GM23338 (cell line): ENCODE results near the gene ZNF532. TPM values are rescaled to one million over a fixed set of nuclear protein-coding genes. Genes with fewer than 3 reads are reported as not detected.
A peak's percentile ranks its signal among the peaks of the same experiment; 100 is the strongest.

Experiments used
- ATAC-seq: fragments of 200-7000 bp; cut with Tn5 transposase; 3 replicates; pipeline ENCODE4 v1.9.1; 2020
- DNase-seq: peaks from one replicate; pipeline ENCODE4 v3.0.0-alpha.2; 2015; ENCODE audit warnings: low spot score
- H2AFZ ChIP-seq: fragments of 200-600 bp; sonication (generic); 2 replicates; pipeline ENCODE4 v1.8.0; 2016; ENCODE audit warnings: antibody characterized with exemption, mild to moderate bottlenecking, moderate library complexity
- H3F3A ChIP-seq: fragments of 200-600 bp; sonication (generic); replicated peaks from 2 replicates; pipeline ENCODE4 v1.8.0; 2017; ENCODE audit warnings: antibody characterized with exemption, mixed run types, low read depth
- H3K27ac ChIP-seq: fragments of 200-600 bp; sonication (generic); 2 replicates; pipeline ENCODE4 v1.6.1; 2016; ENCODE audit warnings: low read depth
- H3K27me3 ChIP-seq: fragments of 200-600 bp; sonication (generic); 2 replicates; pipeline ENCODE4 v1.8.0; 2016; ENCODE audit warnings: mild to moderate bottlenecking, mixed run types, moderate library complexity; ENCODE audit not compliant: insufficient read depth
- H3K36me3 ChIP-seq: fragments of 200-600 bp; sonication (generic); 2 replicates; pipeline ENCODE4 v1.8.0; 2016; ENCODE audit warnings: mild to moderate bottlenecking; ENCODE audit not compliant: insufficient read depth
- H3K4me1 ChIP-seq: fragments of 200-600 bp; sonication (generic); 2 replicates; pipeline ENCODE4 v1.8.0; 2016; ENCODE audit warnings: mild to moderate bottlenecking, moderate library complexity; ENCODE audit not compliant: insufficient read depth
- H3K4me2 ChIP-seq: fragments of 200-600 bp; sonication (generic); 2 replicates; pipeline ENCODE4 v1.7.1; 2017; ENCODE audit warnings: mixed run types
- H3K4me3 ChIP-seq: fragments of 200-600 bp; sonication (generic); 2 replicates; pipeline ENCODE4 v1.6.1; 2016; ENCODE audit warnings: mixed run types
- H3K79me2 ChIP-seq: fragments of 200-600 bp; sonication (generic); replicated peaks from 2 replicates; pipeline ENCODE4 v1.8.0; 2017; ENCODE audit warnings: mild to moderate bottlenecking; ENCODE audit not compliant: insufficient read depth
- H3K9me2 ChIP-seq: fragments of 200-600 bp; sonication (generic); 2 replicates; pipeline ENCODE4 v1.8.0; 2017; ENCODE audit not compliant: insufficient read depth
- H4K20me1 ChIP-seq: fragments of 200-600 bp; sonication (generic); replicated peaks from 2 replicates; pipeline ENCODE4 v1.8.0; 2017; ENCODE audit warnings: mild to moderate bottlenecking; ENCODE audit not compliant: insufficient read depth
- H3K27ac Mint-ChIP-seq: 2 replicates; pipeline ENCODE4 v1.8.0; 2020; ENCODE audit warnings: inconsistent platforms, mild to moderate bottlenecking, moderate library complexity, mixed read lengths
- H3K27me3 Mint-ChIP-seq: 3 replicates; pipeline ENCODE4 v1.8.0; 2022; ENCODE audit warnings: low read depth, mild to moderate bottlenecking, moderate library complexity, mixed read lengths, inconsistent platforms; ENCODE audit not compliant: insufficient read depth, poor library complexity
- H3K36me3 Mint-ChIP-seq: 3 replicates; pipeline ENCODE4 v1.8.0; 2021; ENCODE audit warnings: low read depth, mild to moderate bottlenecking, inconsistent platforms, moderate library complexity, mixed read lengths
- H3K4me1 Mint-ChIP-seq: 3 replicates; pipeline ENCODE4 v1.8.0; 2020; ENCODE audit warnings: mild to moderate bottlenecking, inconsistent platforms, mixed read lengths
- H3K4me3 Mint-ChIP-seq: 3 replicates; pipeline ENCODE4 v1.8.0; 2021; ENCODE audit warnings: moderate library complexity, mild to moderate bottlenecking, inconsistent platforms, mixed read lengths
- H3K9me3 Mint-ChIP-seq: 3 replicates; pipeline ENCODE4 v1.8.0; 2020; ENCODE audit warnings: moderate library complexity, mild to moderate bottlenecking, inconsistent platforms, mixed read lengths
- CTCF ChIP-seq, 2 experiments: fragments of 200-600 bp in 1 of 2; sonication (generic) in 1 of 2; conservative IDR thresholded peaks; 2 replicates each; pipeline versions ENCODE4 v1.5.1 to v1.6.1; 2016 to 2017; ENCODE audit warnings: antibody characterized with exemption in 2 of 2, low read depth in 2 of 2, mild to moderate bottlenecking in 2 of 2, moderate library complexity in 1 of 2
- EZH2 ChIP-seq: fragments of 200-600 bp; sonication (generic); IDR thresholded peaks from one replicate; pipeline ENCODE4 v1.8.0; 2017; ENCODE audit warnings: antibody characterized with exemption, mild to moderate bottlenecking, low read depth; ENCODE audit not compliant: unreplicated experiment
- EZH2phosphoT487 ChIP-seq: fragments of 200-600 bp; sonication (generic); IDR thresholded peaks from one replicate; pipeline ENCODE4 v1.8.1; 2018; ENCODE audit warnings: antibody characterized with exemption; ENCODE audit not compliant: unreplicated experiment
- JUNB ChIP-seq: IDR thresholded peaks from one replicate; pipeline ENCODE4 v1.6.1; 2016; ENCODE audit warnings: antibody characterized with exemption; ENCODE audit not compliant: unreplicated experiment
- NANOG ChIP-seq: IDR thresholded peaks from 2 replicates; pipeline ENCODE4 v1.6.1; 2016; ENCODE audit warnings: antibody characterized with exemption, borderline replicate concordance
- POLR2AphosphoS5 ChIP-seq: IDR thresholded peaks from 2 replicates; pipeline ENCODE4 v1.6.1; 2016; ENCODE audit warnings: antibody characterized with exemption, low read depth
- REST ChIP-seq: IDR thresholded peaks from one replicate; pipeline ENCODE4 v1.6.1; 2018; ENCODE audit warnings: antibody characterized with exemption; ENCODE audit not compliant: unreplicated experiment
- STAT1 ChIP-seq: IDR thresholded peaks from one replicate; pipeline ENCODE4 v1.6.1; 2016; ENCODE audit warnings: antibody characterized with exemption; ENCODE audit not compliant: unreplicated experiment
- ZNF114 ChIP-seq: fragments of 250-450 bp; sonication (Bioruptor Pico); IDR thresholded peaks from 2 replicates; pipeline ENCODE4 v1.5.0; 2020; ENCODE audit warnings: mild to moderate bottlenecking, moderate library complexity
- ZNF331 ChIP-seq: fragments of 250-450 bp; sonication (Bioruptor Pico); IDR thresholded peaks from 2 replicates; pipeline ENCODE4 v1.5.0; 2020; ENCODE audit warnings: low read depth, mild to moderate bottlenecking, moderate library complexity
- polyA plus RNA-seq: library from polyadenylated mRNA; unstranded; fragments of >200 nt; fragmentation: Nextera tagmentation; extraction: Ambion mirVana; gene quantifications from 2 replicates; pipeline ENCODE4 v1.2.1, GENCODE V29; 2016
- total RNA-seq: library from RNA; depleted of rRNA; stranded (reverse); fragments of >200 nt; shearing (Covaris generic); gene quantifications from 2 replicates; pipeline ENCODE4 v1.2.3, GENCODE V29; 2014
- TF ChIP-seq, protein P1 (sequence below): fragments of 250-450 bp; sonication (Bioruptor Pico); IDR thresholded peaks from 2 replicates; pipeline ENCODE4 v1.5.0; 2020; ENCODE audit warnings: mild to moderate bottlenecking, moderate library complexity

Gene ZNF532
- total and polyA plus RNA-seq, 2 experiments from 2014 or later, result 51.5 to 225 TPM

DNA sequence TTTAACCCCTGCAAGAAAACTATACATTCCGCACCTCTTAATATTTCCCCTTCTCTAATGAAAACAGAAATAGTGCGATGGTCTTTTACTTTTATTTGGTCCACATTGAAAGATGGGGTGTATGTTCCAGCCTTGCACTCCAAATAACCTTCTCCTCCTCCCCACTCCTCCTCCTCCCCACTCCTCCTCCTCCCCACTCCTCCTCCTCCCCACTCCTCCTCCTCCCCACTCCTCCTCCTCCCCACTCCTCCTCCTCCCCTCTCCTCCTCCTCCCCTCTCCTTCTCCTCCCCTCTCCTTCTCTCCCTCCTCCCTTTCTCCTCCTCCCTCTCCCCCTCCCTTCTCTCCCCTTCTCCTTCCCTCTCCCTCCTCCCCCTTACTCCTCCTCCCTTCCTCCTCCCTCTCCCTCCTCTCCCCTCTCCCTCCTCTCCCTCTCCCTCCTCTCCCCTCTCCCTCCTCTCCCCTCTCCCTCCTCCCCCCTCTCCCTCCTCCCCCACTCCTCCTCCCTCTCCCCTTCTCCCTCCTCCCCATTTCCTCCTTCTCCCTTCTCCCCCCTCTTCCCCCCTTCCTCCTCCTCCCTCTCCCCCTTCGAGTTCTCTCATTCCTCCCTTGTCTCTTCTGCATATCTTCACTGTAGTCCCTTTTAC, 70.4 kb downstream of the ZNF532 start (continued):
- TF ChIP-seq EZH2, result no peak
- no peak for TF ChIP-seq JUNB

DNA sequence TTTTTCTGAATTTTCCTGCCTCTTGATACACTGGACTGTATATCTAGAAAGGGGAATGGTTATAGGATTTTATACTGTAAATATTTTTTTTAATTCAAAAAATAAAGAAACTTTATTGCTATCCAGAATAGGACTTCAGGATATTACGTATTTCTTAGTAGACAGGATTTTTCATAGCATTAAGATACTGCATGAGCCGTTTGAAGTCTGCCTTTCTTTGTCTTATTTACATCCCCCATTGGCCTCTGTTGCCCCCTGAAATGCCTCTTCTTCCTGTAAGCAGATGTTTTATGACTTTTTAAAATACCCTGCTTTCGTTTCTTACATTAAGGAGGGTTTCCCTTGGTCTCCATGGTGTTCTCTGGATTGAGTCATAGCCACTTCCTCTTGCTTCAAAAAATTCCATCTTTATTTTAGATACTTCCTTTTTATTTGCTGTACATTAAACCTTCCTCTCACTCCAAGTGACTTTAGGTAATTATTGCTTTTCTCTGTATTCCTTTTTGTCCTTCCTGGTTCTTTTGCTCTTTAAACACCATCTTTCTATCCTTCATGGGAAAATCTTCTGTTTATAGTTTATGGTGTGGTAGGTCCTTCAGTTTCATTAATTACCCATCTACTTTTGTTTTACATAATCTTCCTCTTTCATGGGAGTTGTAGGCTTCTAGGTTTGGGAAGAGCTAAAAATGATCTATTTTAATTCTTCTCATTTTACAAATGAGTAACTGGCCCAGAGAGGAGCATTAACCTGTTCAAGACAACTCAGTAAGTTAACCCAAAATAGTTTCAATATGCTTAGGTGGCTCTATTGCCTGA, 72.6 kb downstream of the ZNF532 start:
- no peaks in the 10 kb centered on the region for H3K27me3 ChIP-seq
- no peak for DNase-seq
- H3K36me3 Mint-ChIP-seq, result peaks cover 76% of the 10 kb centered on the region
- H3K4me1 Mint-ChIP-seq, result peaks cover 6% of the 10 kb centered on the region
- no peak for ATAC-seq
- H3K9me3 Mint-ChIP-seq, result no peaks in the 10 kb centered on the region
- peaks cover 19% of the 10 kb centered on the region for H4K20me1 ChIP-seq
- H3K4me1 ChIP-seq, result no peaks in the 10 kb centered on the region
- no peak overlapping the region for H3K27ac Mint-ChIP-seq
- H3K27me3 Mint-ChIP-seq, result no peaks in the 10 kb centered on the region
- peak overlapping the region; percentile 73 for H3K27ac ChIP-seq
- no peak overlapping the region for H3K4me3 ChIP-seq
- H2AFZ ChIP-seq, result no peak overlapping the region
- H3K4me2 ChIP-seq, result no peak overlapping the region
- H3K36me3 ChIP-seq, result peaks cover 55% of the 10 kb centered on the region
- H3F3A ChIP-seq, result peaks cover 30% of the 10 kb centered on the region
- H3K79me2 ChIP-seq, result peaks cover 89% of the 10 kb centered on the region
- H3K4me3 Mint-ChIP-seq, result no peak overlapping the region
- no peaks in the 10 kb centered on the region for H3K9me2 ChIP-seq
- no peak for TF ChIP-seq EZH2phosphoT487
- TF ChIP-seq ZNF114, result no peak
- no peak for TF ChIP-seq NANOG
- TF ChIP-seq REST, result no peak
- TF ChIP-seq EZH2, result no peak
- TF ChIP-seq, protein P1, sequence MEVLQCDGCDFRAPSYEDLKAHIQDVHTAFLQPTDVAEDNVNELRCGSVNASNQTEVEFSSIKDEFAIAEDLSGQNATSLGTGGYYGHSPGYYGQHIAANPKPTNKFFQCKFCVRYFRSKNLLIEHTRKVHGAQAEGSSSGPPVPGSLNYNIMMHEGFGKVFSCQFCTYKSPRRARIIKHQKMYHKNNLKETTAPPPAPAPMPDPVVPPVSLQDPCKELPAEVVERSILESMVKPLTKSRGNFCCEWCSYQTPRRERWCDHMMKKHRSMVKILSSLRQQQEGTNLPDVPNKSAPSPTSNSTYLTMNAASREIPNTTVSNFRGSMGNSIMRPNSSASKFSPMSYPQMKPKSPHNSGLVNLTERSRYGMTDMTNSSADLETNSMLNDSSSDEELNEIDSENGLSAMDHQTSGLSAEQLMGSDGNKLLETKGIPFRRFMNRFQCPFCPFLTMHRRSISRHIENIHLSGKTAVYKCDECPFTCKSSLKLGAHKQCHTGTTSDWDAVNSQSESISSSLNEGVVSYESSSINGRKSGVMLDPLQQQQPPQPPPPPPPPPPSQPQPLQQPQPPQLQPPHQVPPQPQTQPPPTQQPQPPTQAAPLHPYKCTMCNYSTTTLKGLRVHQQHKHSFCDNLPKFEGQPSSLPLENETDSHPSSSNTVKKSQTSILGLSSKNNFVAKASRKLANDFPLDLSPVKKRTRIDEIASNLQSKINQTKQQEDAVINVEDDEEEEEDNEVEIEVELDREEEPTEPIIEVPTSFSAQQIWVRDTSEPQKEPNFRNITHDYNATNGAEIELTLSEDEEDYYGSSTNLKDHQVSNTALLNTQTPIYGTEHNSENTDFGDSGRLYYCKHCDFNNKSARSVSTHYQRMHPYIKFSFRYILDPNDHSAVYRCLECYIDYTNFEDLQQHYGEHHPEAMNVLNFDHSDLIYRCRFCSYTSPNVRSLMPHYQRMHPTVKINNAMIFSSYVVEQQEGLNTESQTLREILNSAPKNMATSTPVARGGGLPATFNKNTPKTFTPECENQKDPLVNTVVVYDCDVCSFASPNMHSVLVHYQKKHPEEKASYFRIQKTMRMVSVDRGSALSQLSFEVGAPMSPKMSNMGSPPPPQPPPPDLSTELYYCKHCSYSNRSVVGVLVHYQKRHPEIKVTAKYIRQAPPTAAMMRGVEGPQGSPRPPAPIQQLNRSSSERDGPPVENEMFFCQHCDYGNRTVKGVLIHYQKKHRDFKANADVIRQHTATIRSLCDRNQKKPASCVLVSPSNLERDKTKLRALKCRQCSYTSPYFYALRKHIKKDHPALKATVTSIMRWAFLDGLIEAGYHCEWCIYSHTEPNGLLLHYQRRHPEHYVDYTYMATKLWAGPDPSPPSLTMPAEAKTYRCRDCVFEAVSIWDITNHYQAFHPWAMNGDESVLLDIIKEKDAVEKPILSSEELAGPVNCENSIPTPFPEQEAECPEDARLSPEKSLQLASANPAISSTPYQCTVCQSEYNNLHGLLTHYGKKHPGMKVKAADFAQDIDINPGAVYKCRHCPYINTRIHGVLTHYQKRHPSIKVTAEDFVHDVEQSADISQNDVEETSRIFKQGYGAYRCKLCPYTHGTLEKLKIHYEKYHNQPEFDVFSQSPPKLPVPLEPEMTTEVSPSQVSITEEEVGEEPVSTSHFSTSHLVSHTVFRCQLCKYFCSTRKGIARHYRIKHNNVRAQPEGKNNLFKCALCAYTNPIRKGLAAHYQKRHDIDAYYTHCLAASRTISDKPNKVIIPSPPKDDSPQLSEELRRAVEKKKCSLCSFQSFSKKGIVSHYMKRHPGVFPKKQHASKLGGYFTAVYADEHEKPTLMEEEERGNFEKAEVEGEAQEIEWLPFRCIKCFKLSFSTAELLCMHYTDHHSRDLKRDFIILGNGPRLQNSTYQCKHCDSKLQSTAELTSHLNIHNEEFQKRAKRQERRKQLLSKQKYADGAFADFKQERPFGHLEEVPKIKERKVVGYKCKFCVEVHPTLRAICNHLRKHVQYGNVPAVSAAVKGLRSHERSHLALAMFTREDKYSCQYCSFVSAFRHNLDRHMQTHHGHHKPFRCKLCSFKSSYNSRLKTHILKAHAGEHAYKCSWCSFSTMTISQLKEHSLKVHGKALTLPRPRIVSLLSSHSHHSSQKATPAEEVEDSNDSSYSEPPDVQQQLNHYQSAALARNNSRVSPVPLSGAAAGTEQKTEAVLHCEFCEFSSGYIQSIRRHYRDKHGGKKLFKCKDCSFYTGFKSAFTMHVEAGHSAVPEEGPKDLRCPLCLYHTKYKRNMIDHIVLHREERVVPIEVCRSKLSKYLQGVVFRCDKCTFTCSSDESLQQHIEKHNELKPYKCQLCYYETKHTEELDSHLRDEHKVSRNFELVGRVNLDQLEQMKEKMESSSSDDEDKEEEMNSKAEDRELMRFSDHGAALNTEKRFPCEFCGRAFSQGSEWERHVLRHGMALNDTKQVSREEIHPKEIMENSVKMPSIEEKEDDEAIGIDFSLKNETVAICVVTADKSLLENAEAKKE (CRISPR knock-in tag), result no peak
- no peak for TF ChIP-seq STAT1
- no peak for TF ChIP-seq ZNF331 (CRISPR knock-in tag)
- TF ChIP-seq CTCF (conservative IDR thresholded peaks at IDR 0.05; ENCODE audit: low read depth in 2 of 2), result no peak
- TF ChIP-seq POLR2AphosphoS5, result no peak
